ENCODE results near the gene TMEM11. TPM values are rescaled to one million over a fixed set of nuclear protein-coding genes. Genes with fewer than 3 reads are reported as not detected.

TMEM11 gene
- polyA plus RNA-seq, 1 donor from 2014 or later = 44.2 TPM

- no peak overlapping the region for H3K4me3 Mint-ChIP-seq
Measured at GRCh38 chr17:21247552-21248258, 33.7 kb upstream of the TMEM11 start.

DNA sequence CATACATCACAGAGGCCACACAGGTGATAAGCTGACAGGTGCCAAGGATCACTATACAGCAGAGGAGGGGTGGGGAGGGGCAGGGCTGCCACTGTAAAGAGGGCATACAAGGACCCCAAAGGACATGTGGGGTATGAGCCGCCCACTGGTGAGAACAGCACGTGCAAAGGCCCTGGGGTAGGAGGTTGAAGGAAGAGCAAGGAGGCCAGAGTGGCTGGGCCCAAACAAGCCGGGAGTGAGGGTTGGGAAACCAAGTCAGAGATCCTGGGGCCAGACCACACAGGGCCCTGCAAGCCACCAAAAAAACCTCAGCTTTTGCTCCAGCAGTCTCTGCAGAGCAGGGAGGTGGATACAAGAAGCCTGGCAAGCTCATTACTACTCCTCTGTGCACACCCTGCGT lies 32.7 kb upstream of the TMEM11 start:
- Mint-ChIP-seq H3K9me3 (no peaks in the 10 kb centered on the region), H3K36me3 (no peaks in the 10 kb centered on the region), H3K27ac (peak overlapping the region in 1 of 3 donors; percentile 57), H3K4me3 (no peak overlapping the region), H3K27me3 (peaks cover 3% of the 10 kb centered on the region), H3K4me1 (peaks cover 0 to 7% (median 3%) of the 10 kb centered on the region in 3 donors)

More at GRCh38 chr17:21247552-21248258, 33.7 kb upstream of the TMEM11 start:
- Mint-ChIP-seq H3K4me1 (peaks cover 0 to 13% (median 3%) of the 10 kb centered on the region in 3 donors), H3K36me3 (no peaks in the 10 kb centered on the region), H3K27me3 (peaks cover 3% of the 10 kb centered on the region), H3K27ac (peak overlapping the region in 1 of 3 donors; percentile 58), H3K9me3 (no peaks in the 10 kb centered on the region)

- no peaks in the 10 kb centered on the region for H3K36me3 Mint-ChIP-seq
- no peak overlapping the region for H3K27ac Mint-ChIP-seq
- H3K4me1 Mint-ChIP-seq = peaks cover 0 to 6% (median 0%) of the 10 kb centered on the region in 3 donors
- no peaks in the 10 kb centered on the region for H3K9me3 Mint-ChIP-seq
- H3K4me3 Mint-ChIP-seq = no peak overlapping the region
- H3K27me3 Mint-ChIP-seq = peaks cover 3% of the 10 kb centered on the region
Measured at GRCh38 chr17:21245639-21246084, 31.7 kb upstream of the TMEM11 start.

DNA sequence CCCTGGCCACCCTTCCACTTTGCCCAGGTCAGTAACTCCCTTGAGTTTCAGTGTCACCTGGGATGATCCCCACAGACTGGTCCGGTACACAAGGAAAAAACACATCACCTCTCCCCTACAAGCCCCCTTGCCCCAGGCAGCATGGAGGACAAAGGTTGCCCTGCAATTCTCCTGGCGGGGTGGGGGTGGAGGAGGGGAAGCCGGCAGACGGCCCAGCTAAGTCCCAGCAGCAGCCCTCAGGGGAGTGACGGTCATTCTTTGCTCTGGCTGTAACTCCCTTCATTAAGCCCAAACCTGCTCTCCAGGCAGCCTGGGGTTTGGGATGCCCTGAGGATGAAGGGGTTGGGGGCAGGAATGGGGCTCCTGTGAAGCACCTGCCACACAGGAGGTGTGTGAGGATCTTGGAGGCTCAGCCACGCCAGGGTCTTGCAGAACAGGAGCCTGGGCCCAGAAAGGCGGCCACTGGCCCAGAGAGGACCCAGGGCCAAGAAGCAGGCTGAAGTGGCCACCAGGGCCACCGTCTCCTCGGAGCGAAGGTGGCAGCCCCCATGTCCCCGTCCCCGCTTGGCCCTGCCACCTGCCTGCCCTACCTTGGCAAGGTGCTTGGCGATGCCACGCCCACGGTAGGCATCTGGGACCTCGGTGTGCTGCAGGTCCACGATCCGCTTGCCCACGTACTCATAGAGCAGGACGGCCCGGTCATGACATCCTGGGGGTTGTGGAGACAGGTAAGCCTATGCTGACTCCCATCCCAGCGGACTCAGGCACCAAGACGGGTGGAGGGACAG lies 29.7 kb upstream of the TMEM11 start:
- no peaks in the 10 kb centered on the region for H3K36me3 Mint-ChIP-seq
- H3K4me3 Mint-ChIP-seq = no peak overlapping the region
- no peak overlapping the region for H3K27ac Mint-ChIP-seq
- no peaks in the 10 kb centered on the region for H3K9me3 Mint-ChIP-seq
- H3K4me1 Mint-ChIP-seq = no peaks in the 10 kb centered on the region
- H3K27me3 Mint-ChIP-seq = peaks cover 3% of the 10 kb centered on the region

DNA sequence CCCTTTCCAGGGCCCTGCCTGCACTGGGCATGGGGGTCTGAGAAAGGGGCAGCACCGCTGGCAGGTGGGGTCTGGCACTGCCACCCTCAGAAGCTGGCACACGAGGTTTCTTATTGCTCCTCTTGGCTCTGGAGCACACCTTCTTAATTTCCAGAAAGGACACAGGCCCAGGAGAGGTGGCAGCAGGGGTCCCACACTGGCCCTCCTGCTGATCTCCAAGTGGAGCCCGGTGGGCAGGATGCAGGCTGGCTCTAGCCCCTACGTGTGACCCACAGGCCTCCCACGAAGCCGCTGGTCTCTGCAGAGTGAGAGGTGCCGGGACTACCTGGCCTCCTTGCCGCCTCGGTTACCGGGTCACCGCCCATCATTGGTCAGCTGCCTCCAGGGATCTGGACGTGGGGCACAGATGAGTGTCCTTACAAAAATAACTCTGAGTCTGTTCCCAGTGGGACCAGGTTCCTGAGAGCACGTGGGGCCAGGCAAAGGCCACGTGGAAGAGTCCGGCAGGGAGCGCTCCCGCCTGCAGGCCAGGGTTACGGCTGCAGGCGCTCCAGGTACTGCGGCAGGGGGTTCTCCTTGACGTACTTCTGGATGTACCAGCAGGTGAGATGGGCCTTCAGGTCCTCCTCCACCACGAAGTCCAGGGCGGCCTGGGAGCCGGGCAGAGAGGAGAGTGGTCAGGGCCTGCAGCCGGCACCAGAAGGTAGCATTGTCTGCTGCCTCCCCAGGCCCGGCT lies 29.0 kb upstream of the TMEM11 start:
- no peak overlapping the region for H3K4me3 Mint-ChIP-seq
- H3K27me3 Mint-ChIP-seq = peaks cover 3% of the 10 kb centered on the region
- H3K36me3 Mint-ChIP-seq = no peaks in the 10 kb centered on the region
- H3K4me1 Mint-ChIP-seq = no peaks in the 10 kb centered on the region
- H3K27ac Mint-ChIP-seq = no peak overlapping the region
- H3K9me3 Mint-ChIP-seq = no peaks in the 10 kb centered on the region

DNA sequence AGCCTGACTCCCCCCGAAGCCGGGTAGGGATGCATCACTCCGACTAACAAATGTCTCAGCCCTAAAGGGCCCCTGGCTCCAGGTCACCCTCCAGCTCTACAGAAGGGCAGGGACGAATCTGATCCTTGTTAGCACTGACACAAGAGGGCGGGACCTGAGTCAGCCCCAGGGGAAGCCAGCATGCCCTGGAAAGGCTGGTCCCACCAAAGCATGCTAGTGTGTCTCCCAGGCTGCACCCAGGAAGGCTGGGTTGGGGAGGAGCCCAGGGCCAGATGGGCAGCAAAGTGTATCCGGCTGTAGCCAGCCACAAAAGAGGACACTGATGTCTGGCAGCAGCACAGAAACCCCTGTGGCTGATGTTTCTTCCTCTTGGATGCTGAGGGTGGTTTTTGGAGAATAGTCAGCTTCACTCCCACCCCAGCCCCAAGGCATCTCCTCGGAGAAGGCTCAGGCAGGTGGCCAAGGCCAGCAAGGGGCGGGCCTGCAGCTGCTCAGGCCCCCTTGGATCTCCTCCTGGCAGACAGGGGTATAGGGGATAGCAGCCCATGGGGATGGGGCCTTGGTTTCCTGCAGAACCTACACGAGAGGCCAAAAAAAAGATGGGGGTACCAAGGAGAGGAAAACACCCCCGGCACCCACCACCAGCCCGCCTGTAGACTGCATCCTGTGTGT lies 28.2 kb upstream of the TMEM11 start:
- Mint-ChIP-seq H3K27ac (no peak overlapping the region), H3K36me3 (no peaks in the 10 kb centered on the region), H3K4me3 (no peak overlapping the region), H3K4me1 (no peaks in the 10 kb centered on the region), H3K9me3 (no peaks in the 10 kb centered on the region), H3K27me3 (peaks cover under 1% of the 10 kb centered on the region)

DNA sequence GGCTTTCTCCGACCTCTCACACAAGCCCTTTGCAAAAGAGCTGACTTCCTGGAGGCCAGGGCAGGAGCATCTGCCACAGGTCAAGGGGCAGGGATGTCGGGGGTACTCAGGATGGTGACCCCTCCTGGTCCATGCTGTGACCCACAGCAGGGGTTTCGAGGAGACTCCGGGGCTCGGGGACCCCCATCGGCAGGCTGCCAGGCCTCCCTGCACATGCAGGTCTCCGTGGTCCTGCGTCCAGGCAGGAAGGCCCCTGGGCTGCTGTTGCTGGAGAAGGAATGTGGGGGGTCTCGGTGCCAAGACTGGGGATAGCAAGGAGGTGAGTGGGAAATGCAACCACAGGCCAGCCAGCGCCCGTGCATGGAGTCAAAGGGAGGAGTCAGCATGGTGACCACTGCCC lies 27.6 kb upstream of the TMEM11 start:
- H3K27me3 Mint-ChIP-seq = no peaks in the 10 kb centered on the region
- H3K9me3 Mint-ChIP-seq = no peaks in the 10 kb centered on the region
- H3K4me3 Mint-ChIP-seq = no peak overlapping the region
- no peaks in the 10 kb centered on the region for H3K36me3 Mint-ChIP-seq
- no peaks in the 10 kb centered on the region for H3K4me1 Mint-ChIP-seq
- peak overlapping the region in 1 of 3 donors; percentile 16 for H3K27ac Mint-ChIP-seq

DNA sequence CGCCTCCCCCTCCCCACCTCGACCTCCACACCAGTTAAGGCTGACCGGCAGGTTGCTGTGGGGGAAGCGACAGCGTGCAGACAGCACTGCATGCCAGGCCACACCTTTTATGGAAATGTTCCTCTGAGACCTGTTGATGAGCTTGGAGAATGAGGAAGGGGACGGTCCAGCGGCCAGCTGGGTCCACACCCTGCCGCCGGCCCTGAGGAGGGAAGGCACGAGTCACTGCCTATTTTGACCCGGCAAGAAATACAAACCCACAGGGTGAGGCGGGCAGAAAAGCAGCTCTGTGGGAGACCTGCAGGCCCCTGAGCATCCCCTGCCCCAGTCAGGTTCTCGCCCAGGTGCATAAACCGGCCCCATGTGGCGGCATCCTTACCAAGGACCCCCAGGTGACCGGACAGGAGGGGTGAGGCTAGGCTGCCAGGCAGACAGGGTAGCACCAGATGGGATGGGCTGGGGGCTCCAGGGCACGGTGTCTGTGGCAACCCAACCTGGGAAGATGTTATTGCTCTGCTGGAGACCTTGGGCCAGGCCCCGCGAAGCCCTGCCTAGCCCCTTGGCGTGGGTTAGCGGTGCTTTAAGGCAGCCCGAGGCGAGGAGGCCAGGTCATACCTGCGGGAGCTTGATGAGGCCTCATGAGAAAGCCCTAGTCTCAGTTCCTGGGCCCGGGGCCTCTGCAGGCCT lies 26.6 kb upstream of the TMEM11 start:
- no peaks in the 10 kb centered on the region for H3K4me1 Mint-ChIP-seq
- H3K27ac Mint-ChIP-seq = no peak overlapping the region
- no peaks in the 10 kb centered on the region for H3K36me3 Mint-ChIP-seq
- H3K9me3 Mint-ChIP-seq = no peaks in the 10 kb centered on the region
- H3K4me3 Mint-ChIP-seq = no peak overlapping the region
- no peaks in the 10 kb centered on the region for H3K27me3 Mint-ChIP-seq

DNA sequence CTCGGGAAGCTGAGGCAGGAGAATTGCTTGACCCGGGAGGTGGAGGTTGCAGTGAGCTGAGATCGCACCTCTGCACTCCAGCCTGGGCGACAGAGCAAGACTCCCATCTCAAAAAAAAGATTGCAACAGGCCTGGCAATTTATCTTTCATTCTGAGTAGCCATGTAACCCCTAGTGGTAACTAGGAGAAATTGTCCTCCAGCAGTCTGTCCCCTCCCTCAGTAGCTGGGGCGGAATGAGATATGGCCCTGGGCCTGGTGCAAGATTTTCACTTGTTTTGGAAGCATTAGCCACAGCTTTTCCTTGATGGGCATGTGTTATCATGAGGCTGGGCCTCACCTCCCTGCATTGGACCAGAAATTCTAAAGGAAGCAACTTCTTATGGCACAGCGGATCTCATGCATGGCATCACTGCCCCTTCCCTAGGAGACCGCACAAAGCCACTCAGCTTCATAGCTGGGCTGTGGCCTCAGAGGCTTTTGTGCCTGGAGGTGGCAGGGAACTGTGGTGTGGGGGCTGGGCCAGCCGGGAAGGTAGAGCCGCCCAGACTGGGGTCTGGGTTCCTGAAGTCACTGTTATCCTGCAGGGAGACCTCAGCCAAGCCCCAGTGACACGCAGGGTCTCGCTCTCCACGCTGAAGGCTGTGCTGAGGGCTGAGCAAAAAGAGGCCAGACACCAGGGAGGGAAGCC lies 25.9 kb upstream of the TMEM11 start:
- Mint-ChIP-seq H3K27ac (peak overlapping the region in 1 of 3 donors; percentile 24), H3K27me3 (no peaks in the 10 kb centered on the region), H3K36me3 (no peaks in the 10 kb centered on the region), H3K4me1 (no peaks in the 10 kb centered on the region), H3K4me3 (no peak overlapping the region), H3K9me3 (no peaks in the 10 kb centered on the region)

DNA sequence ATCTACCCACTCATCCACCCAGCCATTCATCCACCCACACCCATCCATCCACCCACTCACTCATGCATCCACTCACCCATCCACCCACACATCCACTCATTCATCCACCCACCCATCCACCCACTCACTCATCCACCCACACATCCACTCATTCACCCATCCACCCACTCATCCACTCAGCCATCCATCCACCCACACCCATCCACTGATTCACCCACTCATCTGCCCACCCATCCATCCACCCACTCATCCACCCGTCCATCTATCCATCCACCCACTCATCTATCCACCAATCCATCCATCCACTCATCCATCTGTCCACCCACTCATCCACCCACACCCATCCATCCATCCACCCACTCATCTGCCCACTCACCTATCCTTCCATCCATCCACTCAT lies 22.0 kb upstream of the TMEM11 start:
- Mint-ChIP-seq H3K27me3 (no peaks in the 10 kb centered on the region), H3K27ac (no peak overlapping the region), H3K9me3 (peaks cover 0 to 12% (median 3%) of the 10 kb centered on the region in 3 donors), H3K4me1 (no peaks in the 10 kb centered on the region), H3K4me3 (no peak overlapping the region), H3K36me3 (peaks cover 4% of the 10 kb centered on the region)

DNA sequence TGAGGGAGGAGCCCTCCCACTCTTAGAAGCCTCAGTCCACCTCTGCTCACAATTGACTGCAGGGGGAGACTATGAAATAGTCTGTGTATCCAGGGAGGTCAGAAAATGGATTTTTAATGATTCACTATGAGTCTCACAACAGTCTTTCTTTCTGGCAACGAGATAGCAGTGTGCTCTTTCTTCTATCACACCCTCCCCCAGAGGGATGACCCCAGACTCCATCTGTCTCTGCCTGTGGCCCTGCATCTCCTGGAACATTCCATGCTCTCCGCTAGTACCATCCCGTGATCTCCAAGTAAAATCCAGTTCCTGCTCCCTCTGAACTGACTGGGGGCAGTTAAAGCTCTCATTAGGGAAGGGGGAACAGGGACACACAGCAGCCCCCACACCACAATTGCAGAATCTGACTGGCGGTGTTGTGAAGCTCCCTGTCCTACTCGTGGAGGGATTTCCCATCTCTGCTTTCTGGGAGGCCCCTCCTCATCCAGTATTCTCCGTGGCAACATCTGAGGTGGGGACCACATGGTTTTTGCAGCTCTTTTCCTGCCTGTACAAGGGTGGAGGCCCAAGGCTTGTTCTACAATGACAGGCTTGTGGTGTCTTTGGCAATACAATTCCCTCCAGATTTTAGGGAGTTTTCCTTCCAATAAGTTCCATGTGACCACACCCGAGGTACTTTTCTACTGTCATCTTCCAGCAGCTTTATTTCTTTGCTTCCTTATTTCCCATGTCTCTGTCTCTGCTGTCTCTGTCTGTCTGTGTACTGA lies 19.8 kb upstream of the TMEM11 start:
- Mint-ChIP-seq H3K36me3 (peaks cover 4% of the 10 kb centered on the region), H3K27me3 (no peaks in the 10 kb centered on the region), H3K9me3 (peaks cover 0 to 12% (median 3%) of the 10 kb centered on the region in 3 donors), H3K27ac (peak overlapping the region in 1 of 3 donors; percentile 4), H3K4me3 (no peak overlapping the region), H3K4me1 (no peaks in the 10 kb centered on the region)

GRCh38 chr17:21232033-21232749 lies 18.2 kb upstream of the TMEM11 start:
- H3K4me3 Mint-ChIP-seq = peak overlapping the region in 1 of 4 donors; percentile 13
- no peak overlapping the region for H3K27ac Mint-ChIP-seq
- H3K27me3 Mint-ChIP-seq = no peaks in the 10 kb centered on the region
- no peaks in the 10 kb centered on the region for H3K4me1 Mint-ChIP-seq
- peaks cover 4% of the 10 kb centered on the region for H3K36me3 Mint-ChIP-seq
- H3K9me3 Mint-ChIP-seq = peaks cover 0 to 12% (median 3%) of the 10 kb centered on the region in 3 donors

GRCh38 chr17:21231533-21231932 lies 17.6 kb upstream of the TMEM11 start:
- peak overlapping the region in 1 of 4 donors; percentile 13 for H3K4me3 Mint-ChIP-seq
- no peak overlapping the region for H3K27ac Mint-ChIP-seq
- H3K27me3 Mint-ChIP-seq = no peaks in the 10 kb centered on the region

More at GRCh38 chr17:21231533-21231932, 17.6 kb upstream of the TMEM11 start:
- peaks cover 0 to 12% (median 3%) of the 10 kb centered on the region in 3 donors for H3K9me3 Mint-ChIP-seq
- no peaks in the 10 kb centered on the region for H3K4me1 Mint-ChIP-seq
- peaks cover 4% of the 10 kb centered on the region for H3K36me3 Mint-ChIP-seq
